Activated CD8-positive, alpha-beta T cell treated with anti-CD3 and anti-CD28 coated beads, Interleukin-2, amount 10 ng/mL, durations not matched to agents 7 days and 5 days (primary cell): ENCODE data around the gene MTA3. TPM values are rescaled to one million over a fixed set of nuclear protein-coding genes. Genes with fewer than 3 reads are reported as not detected.
"Not testable (repeated sequence)": the region's sequence is repeated elsewhere in the genome, so short reads cannot be mapped to it uniquely, and the experiment has no call there.

Experiments
- ATAC-seq: fragments of 150-1000 bp; cut with Tn5 transposase; one replicate; pipeline ENCODE4 v1.10.0; 2021; ENCODE audit warnings: moderate library complexity
- CTCF ChIA-PET: fragments of 350-600 bp; sonication (Branson Sonifier 250); formaldehyde crosslinking; loops from one replicate; lab custom pipeline; 2021; ENCODE audit warnings: antibody characterized with exemption; lab: Charles Lee
- POLR2A ChIA-PET: fragments of 350-600 bp; sonication (Branson Sonifier 250); formaldehyde crosslinking; loops from one replicate; lab custom pipeline; 2021; ENCODE audit warnings: antibody characterized with exemption; lab: Charles Lee
- DNase-seq: peaks from one replicate; pipeline ENCODE4 v3.0.0-alpha.2; 2020
- H3K27ac Mint-ChIP-seq: one replicate; pipeline ENCODE4 v1.8.0; 2021; ENCODE audit warnings: mild to moderate bottlenecking, mixed read lengths
- H3K27me3 Mint-ChIP-seq: one replicate; pipeline ENCODE4 v1.8.0; 2021; ENCODE audit warnings: low read depth, mixed read lengths
- H3K36me3 Mint-ChIP-seq: one replicate; pipeline ENCODE4 v1.8.0; 2021; ENCODE audit warnings: low read depth, mixed read lengths
- H3K4me1 Mint-ChIP-seq: one replicate; pipeline ENCODE4 v1.8.0; 2021; ENCODE audit warnings: low read depth, mixed read lengths
- H3K4me3 Mint-ChIP-seq: one replicate; pipeline ENCODE4 v1.8.0; 2021; ENCODE audit warnings: mild to moderate bottlenecking, mixed read lengths
- H3K9me3 Mint-ChIP-seq: one replicate; pipeline ENCODE4 v1.8.0; 2022; ENCODE audit warnings: mixed read lengths; ENCODE audit not compliant: insufficient read depth
- total RNA-seq, 2 experiments: library from RNA; stranded (reverse); gene quantifications; one replicate each; pipeline ENCODE4 v1.2.3, GENCODE V29; 2021

The MTA3 gene
- total RNA-seq, 2 experiments from 2014 or later = 26.2 to 33.4 TPM

DNA sequence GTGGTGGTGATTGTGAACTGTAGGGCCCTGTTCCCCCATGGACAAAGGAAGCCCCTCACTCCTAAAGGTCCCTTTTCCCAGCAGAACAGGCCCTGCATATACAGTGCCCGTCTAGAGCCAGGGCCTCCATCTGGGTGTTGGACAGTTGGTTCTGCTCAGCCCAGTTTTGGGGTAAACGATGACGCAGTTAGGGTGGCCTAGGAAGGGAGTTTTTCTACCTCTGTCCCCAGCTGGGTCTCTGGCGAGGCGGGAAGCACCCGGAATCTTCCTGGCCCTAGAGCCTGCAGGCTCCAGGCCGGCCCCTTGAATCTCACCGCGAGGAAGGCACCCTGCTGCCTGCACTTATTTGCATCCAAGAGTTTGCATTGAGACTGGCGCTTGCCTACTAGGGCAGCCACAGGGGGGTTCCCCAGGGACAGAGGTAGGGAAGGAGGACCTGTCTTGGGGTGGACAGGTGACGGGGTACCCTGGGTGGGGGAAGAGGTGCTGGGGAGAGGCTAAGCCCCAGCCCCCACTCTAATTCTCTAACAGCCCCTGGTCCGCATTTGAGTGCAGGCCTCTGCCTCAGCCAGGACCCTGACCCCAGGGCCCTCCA lies 529 bp upstream of the MTA3 start:
- Mint-ChIP-seq H3K4me1 (peaks cover 35% of the 10 kb centered on the region), H3K36me3 (peaks cover 7% of the 10 kb centered on the region), H3K9me3 (no peaks in the 10 kb centered on the region), H3K4me3 (peak overlapping the region; percentile 59), H3K27me3 (no peaks in the 10 kb centered on the region), H3K27ac (peak overlapping the region; percentile 63)
- DNase-seq (peak; percentile 22), ATAC-seq (no peak)
- CTCF ChIA-PET = interaction anchor here (2.1 kb wide), 1 partner anchor 95 kb away, joined by 8 read pairs; no protein-coding TSS in a partner anchor
- POLR2A ChIA-PET = no interaction called here

- H3K9me3 Mint-ChIP-seq = no peaks in the 10 kb centered on the region
- peak overlapping the region; percentile 89 for H3K4me3 Mint-ChIP-seq
- peak overlapping the region; percentile 94 for H3K27ac Mint-ChIP-seq
- ChIA-PET CTCF (interaction anchor here (1.0 kb wide), 1 partner anchor 94 kb away, joined by 5 read pairs; no protein-coding TSS in a partner anchor), POLR2A (no interaction called here)
- H3K4me1 Mint-ChIP-seq = peaks cover 37% of the 10 kb centered on the region
- H3K27me3 Mint-ChIP-seq = no peaks in the 10 kb centered on the region
- ATAC-seq (peak; percentile 44), DNase-seq (peak; percentile 33)
- peaks cover 10% of the 10 kb centered on the region for H3K36me3 Mint-ChIP-seq
Observed at GRCh38 chr2:42569116-42569711, 782 bp downstream of the MTA3 start.

- CTCF ChIA-PET = no interaction called here
- no peaks in the 10 kb centered on the region for H3K27me3 Mint-ChIP-seq
- H3K36me3 Mint-ChIP-seq = peaks cover 10% of the 10 kb centered on the region
- peak overlapping the region; percentile 89 for H3K4me3 Mint-ChIP-seq
- peak overlapping the region; percentile 94 for H3K27ac Mint-ChIP-seq
- H3K4me1 Mint-ChIP-seq = peaks cover 40% of the 10 kb centered on the region
- DNase-seq (no peak), ATAC-seq (no peak)
- H3K9me3 Mint-ChIP-seq = no peaks in the 10 kb centered on the region
- POLR2A ChIA-PET = no interaction called here
Observed at GRCh38 chr2:42569883-42570282, 1.5 kb downstream of the MTA3 start.

DNA sequence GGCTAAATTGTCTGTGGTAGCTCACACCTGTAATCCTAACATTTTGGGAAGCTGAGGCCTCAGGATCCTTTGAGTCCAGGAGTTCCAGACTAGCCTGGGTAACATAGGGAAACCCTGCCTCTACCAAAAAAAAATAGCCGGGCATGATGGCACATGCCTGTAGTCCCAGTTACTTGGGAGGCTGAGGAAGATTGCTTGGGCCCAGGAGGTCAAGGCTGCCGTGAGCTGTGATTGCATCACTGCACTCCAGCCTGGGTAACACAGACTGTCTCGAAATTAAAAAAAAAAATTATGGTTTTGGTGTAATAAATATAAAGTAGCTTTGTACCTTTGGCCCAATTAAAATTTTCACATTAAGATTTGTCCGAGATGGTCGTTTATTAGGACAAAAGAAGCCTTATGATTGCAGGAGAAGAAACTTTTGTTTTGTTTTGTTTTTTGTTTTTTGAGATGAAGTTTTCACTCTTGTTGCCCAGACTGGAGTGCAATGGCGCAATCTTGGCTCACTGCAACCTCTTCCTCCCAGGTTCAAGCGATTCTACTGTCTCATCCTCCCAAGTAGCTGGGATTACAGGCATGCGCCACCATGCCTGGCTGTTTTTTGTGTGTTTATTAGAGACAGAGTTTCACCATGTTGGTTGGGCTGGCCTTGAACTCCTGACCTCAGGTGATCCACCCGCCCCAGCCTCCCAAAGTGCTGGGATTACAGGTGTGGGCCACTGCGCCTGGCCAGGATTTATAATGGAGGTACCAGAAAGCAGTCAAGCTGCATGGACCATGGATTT lies 4.1 kb downstream of the MTA3 start:
- H3K27ac Mint-ChIP-seq = no peak overlapping the region
- ATAC-seq (no peak), DNase-seq (no peak)
- peaks cover 37% of the 10 kb centered on the region for H3K4me1 Mint-ChIP-seq
- no peaks in the 10 kb centered on the region for H3K9me3 Mint-ChIP-seq
- POLR2A ChIA-PET = no interaction called here
- peaks cover 26% of the 10 kb centered on the region for H3K36me3 Mint-ChIP-seq
- CTCF ChIA-PET = interaction anchor here (2.6 kb wide), 1 partner anchor 91 kb away, joined by 10 read pairs; no protein-coding TSS in a partner anchor
- no peaks in the 10 kb centered on the region for H3K27me3 Mint-ChIP-seq
- H3K4me3 Mint-ChIP-seq = no peak overlapping the region

- Mint-ChIP-seq H3K4me1 (peaks cover 31% of the 10 kb centered on the region), H3K36me3 (peaks cover 28% of the 10 kb centered on the region), H3K27ac (no peak overlapping the region), H3K4me3 (no peak overlapping the region), H3K27me3 (no peaks in the 10 kb centered on the region), H3K9me3 (no peaks in the 10 kb centered on the region)
- DNase-seq (no peak), ATAC-seq (no peak)
- CTCF ChIA-PET = interaction anchor here (2.6 kb wide), 1 partner anchor 90 kb away, joined by 10 read pairs; no protein-coding TSS in a partner anchor
- POLR2A ChIA-PET = no interaction called here
Observed at GRCh38 chr2:42573256-42573655, 4.8 kb downstream of the MTA3 start.

GRCh38 chr2:42575458-42576064 lies 7.1 kb downstream of the MTA3 start:
- no peaks in the 10 kb centered on the region for H3K9me3 Mint-ChIP-seq
- peak overlapping the region; percentile 75 for H3K27ac Mint-ChIP-seq
- H3K36me3 Mint-ChIP-seq = peaks cover 40% of the 10 kb centered on the region
- peak overlapping the region; percentile 19 for H3K4me3 Mint-ChIP-seq
- ChIA-PET CTCF (interaction anchor here (0.6 to 1.3 kb wide), 3 partner anchors 13 to 531 kb away, joined by 3 to 4 read pairs (median 3); no protein-coding TSS in a partner anchor), POLR2A (no interaction called here)
- DNase-seq (no peak), ATAC-seq (peak; percentile 84)
- H3K4me1 Mint-ChIP-seq = peaks cover 21% of the 10 kb centered on the region
- no peaks in the 10 kb centered on the region for H3K27me3 Mint-ChIP-seq

- Mint-ChIP-seq H3K4me1 (peaks cover 17% of the 10 kb centered on the region), H3K9me3 (no peaks in the 10 kb centered on the region), H3K4me3 (no peak overlapping the region), H3K27me3 (no peaks in the 10 kb centered on the region), H3K36me3 (peaks cover 40% of the 10 kb centered on the region), H3K27ac (no peak overlapping the region)
- POLR2A ChIA-PET = no interaction called here
- CTCF ChIA-PET = interaction anchor here (1.7 kb wide), 1 partner anchor 12 kb away, joined by 3 read pairs; no protein-coding TSS in a partner anchor
- no peak for ATAC-seq
- no peak for DNase-seq
Observed at GRCh38 chr2:42578621-42579020, 10.2 kb downstream of the MTA3 start.

- ChIA-PET CTCF (no interaction called here), POLR2A (no interaction called here)
- Mint-ChIP-seq H3K4me1 (peaks cover under 1% of the 10 kb centered on the region), H3K4me3 (no peak overlapping the region), H3K27me3 (no peaks in the 10 kb centered on the region), H3K27ac (no peak overlapping the region), H3K36me3 (peaks cover 33% of the 10 kb centered on the region), H3K9me3 (no peaks in the 10 kb centered on the region)
- DNase-seq (no peak), ATAC-seq (no peak)
Observed at GRCh38 chr2:42581257-42581656, 12.8 kb downstream of the MTA3 start.

DNA sequence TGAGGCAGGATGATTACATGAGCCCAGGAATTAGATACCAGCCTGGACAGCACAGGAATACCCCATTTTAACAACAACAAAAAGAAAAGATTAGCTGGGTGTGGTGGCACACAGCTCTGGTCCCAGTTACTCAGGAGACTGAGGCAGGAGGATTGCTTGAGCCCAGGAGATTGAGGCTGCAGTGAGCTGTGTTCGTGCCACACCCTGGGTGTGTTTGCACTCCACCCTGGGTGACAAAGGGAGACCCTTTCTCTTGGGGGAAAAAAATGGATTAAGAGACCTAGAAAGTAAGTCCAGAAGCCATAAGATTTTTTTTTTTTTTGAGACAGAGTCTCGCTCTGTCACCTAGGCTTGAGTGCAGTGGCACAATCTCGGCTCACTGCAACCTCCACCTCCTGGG lies 16.2 kb downstream of the MTA3 start:
- DNase-seq, H3K4me1 Mint-ChIP-seq, POLR2A ChIA-PET, ATAC-seq, H3K27me3 Mint-ChIP-seq, CTCF ChIA-PET, H3K27ac Mint-ChIP-seq, H3K4me3 Mint-ChIP-seq, H3K9me3 Mint-ChIP-seq: not testable (repeated sequence)
- peaks cover 22% of the 10 kb centered on the region for H3K36me3 Mint-ChIP-seq

GRCh38 chr2:42585779-42586178 lies 17.3 kb downstream of the MTA3 start:
- H3K4me3 Mint-ChIP-seq = no peak overlapping the region
- ATAC-seq = no peak
- ChIA-PET CTCF (no interaction called here), POLR2A (no interaction called here)
- peaks cover 16% of the 10 kb centered on the region for H3K36me3 Mint-ChIP-seq
- no peaks in the 10 kb centered on the region for H3K9me3 Mint-ChIP-seq
- no peaks in the 10 kb centered on the region for H3K27me3 Mint-ChIP-seq
- no peak overlapping the region for H3K27ac Mint-ChIP-seq
- H3K4me1 Mint-ChIP-seq = peaks cover 1% of the 10 kb centered on the region
- DNase-seq = no peak

- no peak for ATAC-seq
- Mint-ChIP-seq H3K27me3 (no peaks in the 10 kb centered on the region), H3K4me3 (no peak overlapping the region), H3K36me3 (peaks cover 16% of the 10 kb centered on the region), H3K27ac (no peak overlapping the region), H3K4me1 (peaks cover 1% of the 10 kb centered on the region), H3K9me3 (no peaks in the 10 kb centered on the region)
- ChIA-PET POLR2A (interaction anchor here (0.5 kb wide), 1 partner anchor 69 kb away, joined by 3 read pairs; no protein-coding TSS in a partner anchor), CTCF (interaction anchor here (1.4 kb wide), 1 partner anchor 12 kb away, joined by 3 read pairs; no protein-coding TSS in a partner anchor)
- no peak for DNase-seq
Observed at GRCh38 chr2:42587526-42588117, 19.2 kb downstream of the MTA3 start.
